NCI-H1436 (cell line): ENCODE measurements around the gene CPSF4.
A peak's percentile ranks its signal among the peaks of the same experiment; 100 is the strongest.

Experiments
- DNase-seq: peaks from one replicate; lab custom pipeline; 2025; lab: John Stamatoyannopoulos, UW

The CPSF4 gene

GRCh38 chr7:99448855-99449254 is 10.1 kb downstream of the CPSF4 start:
- DNase-seq, result no peak

- no peak for DNase-seq
Measured at GRCh38 chr7:99449326-99449725, 10.6 kb downstream of the CPSF4 start.

GRCh38 chr7:99451936-99452335 is 13.2 kb downstream of the CPSF4 start:
- DNase-seq, result no peak

- DNase-seq, result no peak
Measured at GRCh38 chr7:99452541-99452940, 13.8 kb downstream of the CPSF4 start.

- no peak for DNase-seq
Measured at GRCh38 chr7:99453105-99453504, 14.4 kb downstream of the CPSF4 start.

GRCh38 chr7:99455874-99456273 is 17.1 kb downstream of the CPSF4 start:
- DNase-seq, result no peak

GRCh38 chr7:99456288-99456687 is 17.5 kb downstream of the CPSF4 start:
- DNase-seq, result no peak

- DNase-seq, result no peak
Measured at GRCh38 chr7:99457050-99457649, 18.4 kb downstream of the CPSF4 start.

GRCh38 chr7:99457650-99458493 is 19.1 kb downstream of the CPSF4 start:
- DNase-seq, result no peak

GRCh38 chr7:99459087-99459486 is 20.3 kb downstream of the CPSF4 start:
- no peak for DNase-seq

- no peak for DNase-seq
Measured at GRCh38 chr7:99460651-99461050, 21.9 kb downstream of the CPSF4 start.

GRCh38 chr7:99461221-99461620 is 22.5 kb downstream of the CPSF4 start:
- no peak for DNase-seq

GRCh38 chr7:99465421-99465768 is 26.7 kb downstream of the CPSF4 start:
- no peak for DNase-seq

- no peak for DNase-seq
Measured at GRCh38 chr7:99468336-99468918, 29.7 kb downstream of the CPSF4 start.

- DNase-seq, result no peak
Measured at GRCh38 chr7:99469381-99470065, 30.8 kb downstream of the CPSF4 start.

GRCh38 chr7:99472561-99473314 is 34.0 kb downstream of the CPSF4 start, which contains the start of gene ZNF789:
ZNF789 (plus strand) TSS chr7:99472890; CDS start chr7:99476457, 3,567 bp downstream.
- DNase-seq, result peak; percentile 97

- DNase-seq, result no peak
Measured at GRCh38 chr7:99473315-99473596, 34.5 kb downstream of the CPSF4 start.

- no peak for DNase-seq
Measured at GRCh38 chr7:99476107-99476506, 37.4 kb downstream of the CPSF4 start.

GRCh38 chr7:99478464-99479440 is 40.0 kb downstream of the CPSF4 start:
- no peak for DNase-seq

GRCh38 chr7:99485094-99485493 is 46.4 kb downstream of the CPSF4 start:
- no peak for DNase-seq

GRCh38 chr7:99489235-99489634 is 50.5 kb downstream of the CPSF4 start:
- no peak for DNase-seq
